GM18870 (cell line): ENCODE measurements around the gene CCDC178.
"Not testable (repeated sequence)": the region's sequence is repeated elsewhere in the genome, so short reads cannot be mapped to it uniquely, and the experiment has no call there.

Experiments
- ATAC-seq: cut with Tn5 transposase; IDR thresholded peaks from one replicate; pipeline ENCODE4 v1.9.1; 2021; ENCODE audit warnings: moderate library complexity; ENCODE audit not compliant: unreplicated experiment

The CCDC178 gene, protein sequence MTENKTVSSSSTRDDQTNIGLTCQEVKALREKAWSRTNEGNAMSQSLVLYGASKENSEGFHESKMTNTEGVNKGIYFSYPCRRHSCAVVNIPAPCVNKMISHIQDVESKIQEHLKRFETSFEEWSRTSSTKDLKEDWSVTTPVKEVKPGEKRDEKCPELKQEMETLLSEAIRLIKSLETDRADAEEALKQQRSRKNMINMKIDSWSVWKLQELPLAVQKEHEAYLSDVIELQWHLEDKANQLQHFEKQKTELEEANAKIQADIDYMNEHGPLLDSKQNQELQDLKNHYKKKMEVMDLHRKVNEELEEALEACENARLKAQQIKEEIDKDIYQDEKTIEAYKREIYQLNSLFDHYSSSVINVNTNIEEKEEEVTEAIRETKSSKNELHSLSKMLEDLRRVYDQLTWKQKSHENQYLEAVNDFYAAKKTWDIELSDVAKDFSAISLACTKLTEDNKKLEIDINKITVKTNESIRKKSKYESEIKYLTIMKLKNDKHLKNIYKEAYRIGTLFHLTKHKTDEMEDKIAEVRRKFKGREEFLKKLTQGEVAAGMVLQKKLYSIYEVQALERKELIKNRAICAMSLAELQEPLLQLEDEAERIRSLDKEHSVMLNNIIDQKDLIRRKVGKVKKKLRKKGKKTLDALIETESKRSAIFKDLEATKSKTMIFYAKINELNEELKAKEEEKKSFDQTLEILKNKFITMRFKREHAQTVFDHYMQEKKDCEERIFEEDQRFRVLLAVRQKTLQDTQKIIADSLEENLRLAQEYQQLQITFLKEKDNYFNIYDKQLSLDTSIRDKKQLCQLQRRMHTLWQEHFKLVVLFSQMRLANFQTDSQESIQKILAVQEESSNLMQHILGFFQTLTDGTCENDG

DNA sequence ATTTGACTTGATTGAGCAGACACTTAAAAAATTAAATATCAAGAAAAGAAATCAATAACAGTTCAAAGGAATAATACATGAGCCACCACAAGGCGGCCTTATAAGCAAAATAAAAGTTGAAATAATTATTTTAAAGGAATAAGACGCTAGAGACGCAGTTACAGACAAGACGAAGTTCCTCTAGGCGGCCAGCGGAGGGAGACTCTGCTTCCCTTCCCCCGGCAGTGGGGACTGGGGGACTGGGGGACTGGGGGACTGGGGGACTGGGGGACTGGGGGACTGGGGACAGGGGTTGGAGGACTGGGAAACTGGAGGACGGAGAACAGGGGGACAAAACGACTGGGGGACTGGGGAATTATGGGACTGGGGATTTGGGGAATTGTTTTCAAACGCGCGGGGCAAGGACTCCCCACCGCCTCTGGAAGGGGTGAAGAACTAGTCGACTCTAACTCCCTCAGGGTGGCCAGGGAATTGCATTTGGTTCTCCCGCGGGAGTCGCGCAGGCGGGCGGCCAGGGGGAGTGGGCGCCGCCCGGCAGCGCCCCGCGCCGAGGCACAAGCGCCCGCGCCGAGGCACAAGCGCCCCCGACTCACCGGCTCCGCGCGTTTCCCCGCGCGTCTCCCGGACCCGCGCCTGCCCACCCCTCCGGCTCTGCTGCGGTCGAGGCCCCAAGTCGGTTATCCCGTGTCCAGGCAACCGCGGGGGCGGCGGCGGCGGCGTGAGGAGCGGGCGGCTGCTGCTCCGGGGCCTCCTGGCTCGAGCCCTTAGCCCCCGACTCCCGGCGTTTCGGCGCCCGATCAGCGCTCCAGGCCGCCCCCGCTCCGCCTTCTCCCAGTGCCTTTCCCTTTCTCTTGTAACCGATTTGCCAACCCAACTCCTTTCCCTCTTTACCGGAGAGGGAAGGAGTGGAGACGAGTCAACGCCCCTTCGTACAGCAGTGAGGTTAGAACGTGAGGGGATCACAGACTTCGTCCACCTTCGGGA lies at the start of gene CCDC178:
CCDC178 (minus strand) TSS at position 662 of the 984 bp plus-strand sequence. CDS start 28,633 bp downstream, outside the sequence.
- ATAC-seq = no peak

DNA sequence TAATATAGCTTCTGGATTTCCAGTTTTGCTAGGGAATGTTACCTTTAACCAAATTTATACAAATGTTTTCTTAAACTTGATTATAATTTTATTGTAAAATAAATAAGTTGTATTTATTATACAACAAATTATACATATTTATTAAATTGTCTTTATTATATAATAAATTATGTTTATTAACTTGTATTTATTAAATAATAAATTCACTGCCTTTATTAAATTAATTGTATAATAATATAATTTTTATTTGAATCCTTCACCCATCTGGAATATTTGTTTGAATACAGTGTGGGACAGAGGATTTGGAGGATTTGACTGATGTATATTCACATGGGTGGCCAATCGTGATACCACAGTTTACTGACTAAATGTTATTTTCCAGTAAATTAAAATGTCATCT lies 43.4 kb upstream of the CCDC178 start:
- no peak for ATAC-seq

DNA sequence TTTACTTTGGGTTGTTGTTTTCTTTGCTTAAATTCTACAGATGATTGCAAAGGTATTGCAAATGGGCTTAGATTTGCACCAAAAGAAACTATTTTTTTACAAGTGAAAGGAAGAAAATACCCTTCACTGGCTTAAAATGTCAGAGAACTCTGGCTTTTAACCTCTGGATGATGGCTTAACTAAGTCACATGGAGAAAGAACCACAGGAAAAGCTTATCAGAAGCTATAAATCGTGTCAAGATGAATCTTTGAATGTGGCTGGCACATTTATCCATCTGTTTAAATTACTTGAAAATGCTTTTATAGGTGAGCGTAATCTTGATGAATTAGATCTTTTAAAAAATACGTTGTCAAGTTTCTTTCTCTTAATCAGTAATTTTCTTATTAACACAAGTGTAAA lies 32.0 kb upstream of the CCDC178 start:
- no peak for ATAC-seq

DNA sequence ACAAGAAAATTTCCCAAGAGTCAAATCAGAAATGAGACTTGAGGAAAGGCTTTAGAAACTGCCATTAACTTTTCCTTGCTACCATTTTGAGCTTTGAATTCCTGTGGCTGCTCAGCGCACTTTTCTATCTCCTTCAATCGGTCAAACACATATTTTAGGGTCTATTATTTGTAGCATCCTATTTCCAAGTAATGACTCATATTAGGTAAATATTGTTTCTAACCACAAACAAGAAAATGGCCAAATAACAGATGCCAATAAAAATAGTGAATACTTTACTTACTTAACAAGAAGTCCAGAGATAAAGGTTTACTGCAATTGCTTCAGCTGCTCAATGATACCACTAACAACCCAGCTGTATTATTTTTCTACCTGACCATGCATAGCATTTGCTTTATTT lies 29.7 kb upstream of the CCDC178 start:
- ATAC-seq = no peak

DNA sequence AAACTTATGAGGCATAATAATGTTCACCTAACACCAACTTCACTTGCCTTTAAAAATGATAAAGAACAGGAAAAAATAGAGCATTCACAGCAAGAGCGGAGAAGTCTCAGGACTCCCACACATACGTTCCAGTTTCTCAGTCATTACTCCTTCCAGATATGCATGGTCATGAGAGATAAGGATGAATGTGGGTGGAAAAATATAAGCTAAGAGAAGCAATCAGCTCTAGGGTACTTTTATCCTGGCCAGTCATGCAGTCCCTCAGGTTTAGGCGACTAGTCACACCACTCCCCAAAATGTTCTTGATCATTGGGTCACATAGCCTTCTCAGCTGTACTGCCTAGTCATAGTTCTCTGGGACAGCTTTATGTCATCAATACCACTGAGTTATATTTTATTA lies 29.2 kb upstream of the CCDC178 start:
- ATAC-seq = no peak

DNA sequence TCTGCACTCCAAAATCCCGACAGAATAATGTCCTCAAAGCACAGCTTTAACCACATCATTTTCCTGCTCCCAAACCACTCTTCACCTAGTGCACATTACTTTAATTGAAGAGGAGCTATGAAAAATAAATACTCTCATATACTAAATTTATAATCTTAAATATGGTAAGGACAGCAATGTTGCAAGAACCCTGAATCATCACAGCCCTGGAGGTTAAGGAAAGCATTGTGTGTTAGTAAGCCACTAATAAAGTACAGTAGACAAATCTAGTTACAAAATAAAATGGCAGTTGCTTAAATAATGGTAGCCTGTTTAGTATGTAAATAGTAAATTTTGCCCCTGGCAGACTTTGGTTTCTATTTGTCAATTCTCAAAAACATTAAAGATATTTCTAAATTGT lies 27.0 kb upstream of the CCDC178 start:
- ATAC-seq = no peak

DNA sequence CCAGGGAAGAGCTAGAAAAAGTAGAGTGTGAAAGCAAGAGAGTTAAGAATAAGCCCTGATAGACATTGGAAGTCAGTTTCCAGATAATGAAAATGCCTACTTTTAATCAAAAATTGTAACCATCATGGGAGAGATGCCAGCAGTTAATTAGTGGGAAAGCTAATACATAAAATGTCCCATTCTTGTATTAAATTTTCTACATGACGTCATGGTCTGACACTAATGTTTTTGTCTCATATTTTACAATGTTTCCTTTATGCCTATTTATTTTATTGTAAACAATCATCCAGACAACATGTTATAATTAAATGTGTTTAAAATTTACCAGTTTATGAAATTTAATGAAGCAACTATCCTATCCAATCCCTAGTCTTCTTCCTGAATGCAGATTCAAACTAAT lies 26.3 kb upstream of the CCDC178 start:
- no peak for ATAC-seq

DNA sequence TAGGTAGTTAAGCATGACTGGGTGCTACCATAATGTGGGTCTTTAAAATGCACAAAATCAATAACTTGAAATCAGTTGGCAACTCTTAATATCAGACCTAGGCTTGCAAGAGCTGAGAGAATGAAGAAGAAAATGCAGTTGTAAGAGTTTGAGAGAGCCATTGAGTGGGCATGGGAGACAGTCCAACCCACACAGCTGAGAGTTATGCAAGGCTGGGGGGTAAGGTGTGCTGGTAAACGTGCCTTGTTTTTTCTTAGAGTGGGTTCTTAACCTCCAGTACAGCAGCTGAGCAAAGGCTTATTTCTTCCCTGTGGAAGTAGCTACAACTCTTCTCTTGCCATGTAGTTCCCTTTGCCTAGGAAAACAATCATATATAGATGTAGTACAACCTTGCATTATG lies 20.2 kb upstream of the CCDC178 start:
- ATAC-seq = no peak

DNA sequence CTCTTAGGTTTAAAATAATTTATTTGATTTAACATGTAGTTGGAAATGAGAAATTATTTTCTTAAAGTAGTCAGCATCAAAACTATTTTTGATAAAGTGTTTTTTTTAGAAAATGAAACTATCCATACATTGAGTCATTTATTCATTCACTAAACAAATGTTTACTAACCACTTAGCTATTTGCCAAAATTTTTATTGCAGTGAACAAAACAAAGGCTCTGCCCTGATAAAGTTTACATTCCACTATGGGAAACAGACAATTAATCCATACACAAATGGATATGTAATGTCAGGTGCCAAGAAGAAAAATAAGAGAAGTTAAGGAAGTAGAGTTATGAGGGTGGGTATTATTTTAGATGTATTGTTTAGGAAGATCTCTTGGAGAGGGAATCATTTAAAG lies 19.1 kb upstream of the CCDC178 start:
- no peak for ATAC-seq

DNA sequence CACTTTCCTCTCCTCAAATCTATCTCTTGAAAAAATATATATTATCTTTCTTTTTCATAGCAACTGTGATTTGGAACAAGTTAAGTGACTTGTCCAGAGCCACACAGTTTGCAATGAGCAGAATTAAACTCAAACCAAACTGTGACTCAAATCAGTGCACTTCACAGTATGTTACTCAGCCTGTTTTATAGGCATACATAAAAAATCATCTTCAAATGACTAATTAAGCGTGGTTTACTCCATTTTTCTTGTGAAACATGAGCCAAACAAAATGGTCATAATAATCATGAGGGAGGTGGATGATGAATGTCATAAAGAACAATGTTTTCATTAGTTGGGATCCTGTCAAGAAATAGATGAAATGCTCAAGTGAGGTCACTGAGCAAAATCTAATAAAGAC lies 6.1 kb upstream of the CCDC178 start:
- ATAC-seq = no peak

DNA sequence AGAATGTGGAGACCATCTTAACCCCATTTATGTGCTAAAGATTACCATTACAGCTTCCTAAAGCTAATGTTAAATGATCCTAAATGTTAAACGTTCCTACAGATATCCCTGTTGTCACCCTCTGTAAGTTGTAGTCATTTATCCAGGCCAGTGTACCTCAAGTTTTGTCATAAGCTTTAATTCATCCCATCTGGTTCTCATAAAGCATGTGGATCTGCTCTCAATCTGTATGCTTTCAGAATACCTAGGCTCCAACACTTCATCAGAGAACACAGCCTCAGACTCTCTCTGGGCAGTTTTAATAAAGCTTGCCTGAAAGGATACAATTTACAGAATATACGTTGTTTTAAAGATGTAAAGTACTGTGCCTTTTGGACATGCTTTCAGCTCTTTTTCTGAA lies 4.2 kb upstream of the CCDC178 start:
- ATAC-seq = no peak

DNA sequence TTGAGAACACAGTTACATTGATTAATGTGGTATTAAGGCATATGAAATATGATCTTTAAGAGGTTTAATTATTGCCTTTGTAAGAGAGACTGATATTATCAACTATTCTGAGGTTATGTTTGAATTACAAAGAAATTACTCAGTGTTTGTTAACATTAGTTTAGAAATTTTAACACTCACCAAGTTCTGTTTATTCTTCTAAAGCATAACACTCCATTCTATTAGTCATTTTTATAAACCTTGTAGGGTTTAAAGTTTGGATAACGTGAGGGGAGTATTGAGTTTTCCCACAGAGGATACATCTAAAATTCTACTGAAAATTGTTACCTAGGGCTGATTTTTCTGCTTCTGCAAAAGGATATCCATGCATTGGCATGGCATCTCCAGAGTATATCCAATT lies 7.7 kb downstream of the CCDC178 start:
- no peak for ATAC-seq

DNA sequence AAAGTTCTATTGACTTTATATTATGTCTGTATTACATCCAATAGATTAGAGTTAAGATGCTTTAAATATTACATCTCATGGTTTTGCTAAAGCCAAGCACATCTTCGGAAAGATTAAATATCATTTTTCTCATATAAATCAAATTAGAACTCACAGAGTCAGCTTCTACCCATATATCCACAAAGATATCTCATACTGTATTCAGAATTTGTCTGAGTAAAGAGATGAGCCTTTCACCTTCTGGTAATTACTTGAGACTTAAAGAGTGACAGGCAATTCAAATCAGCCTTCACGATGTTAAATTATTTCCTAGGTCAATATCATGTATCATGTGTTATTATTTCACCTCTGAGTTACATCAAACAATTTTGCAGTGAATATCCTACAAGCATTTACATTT lies 13.0 kb downstream of the CCDC178 start:
- no peak for ATAC-seq

DNA sequence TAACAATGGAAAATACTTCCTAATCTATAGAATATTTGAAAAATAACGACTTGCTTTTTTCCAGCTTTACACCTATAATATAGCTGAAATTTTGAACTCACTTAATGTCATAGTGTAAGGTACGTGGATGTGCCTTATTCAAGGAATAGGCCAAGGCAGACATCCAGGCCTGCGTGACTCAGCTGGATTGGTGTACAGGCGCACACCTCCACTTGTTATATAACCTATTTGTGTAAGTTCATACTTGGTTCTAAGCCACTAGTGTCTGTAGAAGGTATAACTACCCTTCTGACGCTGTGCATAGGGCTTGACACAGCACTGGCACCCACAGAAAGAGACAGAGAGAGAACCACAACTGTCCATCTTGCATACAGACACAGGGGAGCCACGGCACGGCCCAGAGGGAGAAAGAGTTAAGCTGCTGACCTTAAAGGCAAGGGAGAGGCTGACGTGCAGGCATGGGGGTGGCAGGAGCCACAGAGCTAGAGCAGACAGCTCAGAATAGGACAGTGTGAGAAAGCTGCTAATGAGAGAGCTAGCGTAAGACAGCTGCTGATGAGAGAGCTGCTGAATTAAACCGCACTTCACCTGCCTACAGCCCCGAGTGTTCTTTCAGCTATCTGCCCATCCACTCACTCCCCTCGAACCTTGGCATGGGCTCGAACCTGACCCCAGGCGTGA lies 16.1 kb downstream of the CCDC178 start:
- no peak for ATAC-seq

DNA sequence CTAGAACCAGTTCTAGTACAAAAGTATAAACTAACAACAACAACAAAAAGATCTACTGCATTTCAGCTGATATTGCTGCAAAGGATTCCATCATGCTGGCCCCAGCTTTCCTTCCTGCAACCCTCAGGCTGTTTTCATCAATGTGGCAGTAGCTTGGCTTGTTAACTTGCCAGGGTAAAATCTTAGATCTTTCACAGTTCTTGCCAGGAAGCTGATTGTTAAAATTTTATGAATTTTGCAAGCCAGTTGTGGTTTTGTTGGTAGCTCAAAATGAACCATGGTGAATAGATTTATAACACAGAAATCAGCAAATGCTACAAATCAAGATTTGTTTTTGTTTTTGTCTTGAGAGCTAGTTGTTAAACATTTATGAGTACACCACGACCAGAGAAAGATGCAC lies 19.3 kb downstream of the CCDC178 start:
- ATAC-seq = no peak

DNA sequence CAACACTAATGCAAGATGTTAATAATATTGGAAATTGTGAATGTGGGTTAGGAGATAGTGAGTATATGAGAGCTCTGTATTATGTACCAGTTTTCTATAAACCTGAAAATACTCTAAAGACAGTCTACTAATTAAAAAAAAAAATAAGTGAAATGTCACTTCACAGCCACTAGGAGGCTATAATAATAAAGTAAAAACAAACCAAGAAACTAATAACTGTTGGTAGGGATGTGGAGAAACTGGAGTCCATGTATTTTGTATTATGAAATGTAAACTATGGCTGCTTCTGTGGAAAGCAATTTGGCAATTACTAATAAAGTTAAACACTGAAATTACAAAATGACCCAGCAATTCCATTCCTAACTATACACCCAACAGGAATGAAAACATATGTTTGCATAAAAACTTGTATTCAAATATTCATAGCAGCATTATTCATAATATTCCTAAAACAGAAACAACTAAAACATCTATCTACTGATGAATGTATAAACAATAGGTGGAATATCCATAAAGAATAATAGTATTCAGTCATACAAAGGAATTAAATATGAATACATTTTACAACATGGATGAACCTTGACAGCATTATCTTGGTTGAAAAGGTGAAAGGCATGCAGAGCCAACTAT lies 36.2 kb downstream of the CCDC178 start:
- peak; percentile 45 for ATAC-seq

DNA sequence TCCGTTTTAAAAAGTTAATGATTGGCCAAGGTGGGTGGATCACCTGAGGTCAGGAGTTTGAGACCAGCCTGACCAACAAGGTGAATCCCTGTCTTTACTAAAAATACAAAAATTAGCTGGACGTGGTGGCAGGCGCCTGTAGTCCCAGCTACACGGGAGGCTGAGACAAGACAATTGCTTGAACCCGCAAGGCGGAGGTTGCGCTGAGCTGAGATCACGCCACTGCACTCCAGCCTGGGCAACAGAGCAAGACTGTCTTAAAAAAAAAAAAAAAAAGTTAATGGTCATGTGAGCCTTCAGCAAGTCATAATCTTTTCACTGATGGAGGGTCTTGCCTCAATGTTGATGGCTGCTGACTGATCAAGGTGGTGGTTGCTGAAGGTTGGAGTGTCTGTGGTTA lies 41.6 kb downstream of the CCDC178 start:
- not testable (repeated sequence) for ATAC-seq

DNA sequence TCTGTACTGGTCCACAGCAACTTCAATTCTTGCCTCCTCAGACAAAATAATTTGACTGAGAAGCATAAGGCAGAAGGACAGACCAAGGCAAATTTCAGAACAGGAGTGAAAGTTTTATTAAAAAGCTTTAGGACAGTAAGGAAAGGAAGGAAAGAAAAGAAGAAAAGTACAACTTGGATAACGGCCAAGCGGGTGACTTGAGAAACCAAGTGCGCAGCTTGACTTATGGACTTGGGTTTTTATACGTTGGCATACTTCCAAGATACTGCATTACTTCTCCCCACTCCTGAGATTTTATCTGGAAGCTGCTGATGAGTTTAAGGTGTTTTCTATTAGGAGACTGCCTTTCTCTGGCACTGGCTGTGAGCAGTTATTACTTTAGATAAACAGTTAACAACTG lies 64.7 kb downstream of the CCDC178 start:
- ATAC-seq = no peak

DNA sequence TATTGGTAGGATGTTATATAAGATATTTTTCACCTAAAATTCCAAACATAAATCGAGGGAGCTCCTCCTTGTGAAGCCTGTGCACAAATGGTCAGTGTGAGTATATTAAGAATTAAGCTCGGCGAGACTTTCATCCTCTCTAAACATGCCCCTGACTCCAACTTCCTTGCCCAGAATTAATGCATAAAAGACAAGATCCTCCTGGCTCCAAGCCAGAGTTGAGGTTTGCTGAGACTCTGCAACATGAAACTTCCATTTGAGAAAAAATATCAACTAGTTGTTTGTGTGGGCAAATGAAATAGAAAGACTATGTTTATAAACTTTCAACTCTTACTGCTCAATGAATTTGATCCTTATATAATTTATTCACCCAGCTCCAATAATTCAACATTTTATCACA lies 68.1 kb downstream of the CCDC178 start:
- ATAC-seq = no peak
